Fibroblast of mammary gland (primary cell): ENCODE results near the gene ISG20L2.
A peak's percentile ranks its signal among the peaks of the same experiment; 100 is the strongest.

Experiments
- DNase-seq: peaks from one replicate; pipeline ENCODE4 v3.0.0-alpha.2; 2010; ENCODE audit warnings: low read depth
- H3K4me3 ChIP-seq: 2 replicates; pipeline ENCODE4 v1.5.1; 2011; ENCODE audit warnings: low read depth, mild to moderate bottlenecking, low read length, moderate library complexity; ENCODE audit not compliant: control insufficient read depth
- TF ChIP-seq, protein P1 (sequence below): conservative IDR thresholded peaks from 2 replicates; pipeline ENCODE4 v1.5.1; 2011; ENCODE audit warnings: low read depth, low read length, inconsistent platforms; ENCODE audit not compliant: control insufficient read depth, insufficient read depth

The ISG20L2 gene

DNA sequence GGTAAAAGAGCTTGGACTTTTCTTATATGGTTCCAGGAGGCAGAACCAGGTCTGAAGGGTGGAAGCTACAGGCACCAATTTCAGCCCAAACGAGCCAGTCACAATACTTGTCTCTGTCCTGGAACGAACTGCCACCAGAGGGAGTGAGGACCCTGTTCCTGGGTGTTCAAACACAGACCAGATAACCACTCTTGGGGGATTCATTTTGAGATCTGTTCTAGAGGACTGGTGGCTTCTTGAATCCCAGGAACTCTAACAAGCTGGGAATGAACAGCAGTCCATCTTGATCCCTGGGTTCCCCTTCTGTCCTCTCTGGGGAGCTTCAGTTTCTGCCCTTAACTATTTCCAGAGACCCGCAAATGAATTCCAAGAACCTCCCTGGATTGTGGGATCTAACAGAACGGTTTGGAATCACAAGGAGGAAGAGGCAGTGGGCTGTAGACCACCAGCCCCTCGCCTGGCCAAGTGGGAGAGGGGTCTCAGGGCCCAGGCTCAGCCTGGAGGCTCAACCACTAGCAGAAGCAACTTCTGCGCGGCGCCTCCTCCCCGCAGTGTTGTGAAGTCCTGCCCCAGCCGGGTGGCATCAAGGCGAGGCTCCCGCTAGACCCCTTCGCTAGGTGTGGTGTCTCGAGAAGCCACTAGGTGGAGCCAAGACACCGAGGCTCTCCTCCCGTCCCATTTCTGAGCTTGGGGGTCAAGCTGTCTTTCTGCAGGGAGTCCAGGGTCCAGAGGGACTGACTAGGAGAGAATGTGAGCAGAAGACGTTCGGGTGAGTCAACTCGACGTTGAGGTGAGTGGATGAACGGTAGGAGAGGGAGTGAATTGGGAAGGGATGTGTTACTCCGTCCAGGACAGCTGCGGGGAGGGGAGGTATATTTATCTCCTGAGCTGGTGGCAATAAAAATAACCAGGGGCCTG is 39.3 kb downstream of the ISG20L2 start:
- TF ChIP-seq, protein P1, sequence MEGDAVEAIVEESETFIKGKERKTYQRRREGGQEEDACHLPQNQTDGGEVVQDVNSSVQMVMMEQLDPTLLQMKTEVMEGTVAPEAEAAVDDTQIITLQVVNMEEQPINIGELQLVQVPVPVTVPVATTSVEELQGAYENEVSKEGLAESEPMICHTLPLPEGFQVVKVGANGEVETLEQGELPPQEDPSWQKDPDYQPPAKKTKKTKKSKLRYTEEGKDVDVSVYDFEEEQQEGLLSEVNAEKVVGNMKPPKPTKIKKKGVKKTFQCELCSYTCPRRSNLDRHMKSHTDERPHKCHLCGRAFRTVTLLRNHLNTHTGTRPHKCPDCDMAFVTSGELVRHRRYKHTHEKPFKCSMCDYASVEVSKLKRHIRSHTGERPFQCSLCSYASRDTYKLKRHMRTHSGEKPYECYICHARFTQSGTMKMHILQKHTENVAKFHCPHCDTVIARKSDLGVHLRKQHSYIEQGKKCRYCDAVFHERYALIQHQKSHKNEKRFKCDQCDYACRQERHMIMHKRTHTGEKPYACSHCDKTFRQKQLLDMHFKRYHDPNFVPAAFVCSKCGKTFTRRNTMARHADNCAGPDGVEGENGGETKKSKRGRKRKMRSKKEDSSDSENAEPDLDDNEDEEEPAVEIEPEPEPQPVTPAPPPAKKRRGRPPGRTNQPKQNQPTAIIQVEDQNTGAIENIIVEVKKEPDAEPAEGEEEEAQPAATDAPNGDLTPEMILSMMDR = peak; percentile 96
- H3K4me3 ChIP-seq = peak overlapping the region; percentile 8
- DNase-seq = peak; percentile 88

DNA sequence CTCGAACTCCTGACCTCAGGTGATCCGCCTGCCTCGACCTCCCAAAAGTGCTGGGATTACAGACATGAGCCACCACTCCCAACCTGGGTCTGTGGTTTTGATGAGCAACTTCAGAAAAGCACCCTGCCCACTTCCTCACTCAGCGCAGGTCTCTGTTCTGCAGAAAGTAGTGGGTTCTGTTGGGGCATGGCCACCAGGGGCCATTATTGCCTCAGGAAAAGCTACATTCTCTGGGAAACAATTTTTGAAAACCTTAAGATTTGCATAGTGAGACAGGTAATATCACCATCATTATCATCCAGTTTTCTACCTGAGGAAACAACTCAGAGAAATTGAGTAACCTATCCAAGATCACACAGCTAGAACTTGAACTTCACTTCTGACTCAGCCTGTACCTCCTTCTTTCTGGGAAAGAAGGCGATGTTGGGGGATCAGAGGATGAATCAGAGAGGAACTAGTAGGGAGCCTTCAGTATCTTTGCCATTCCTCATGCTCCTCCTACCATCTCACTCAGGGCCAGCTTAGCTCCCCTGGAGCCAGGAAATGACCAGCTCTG is 44.3 kb downstream of the ISG20L2 start:
- H3K4me3 ChIP-seq = no peak overlapping the region
- peak; percentile 82 for DNase-seq
- TF ChIP-seq, protein P1 = peak; percentile 21

DNA sequence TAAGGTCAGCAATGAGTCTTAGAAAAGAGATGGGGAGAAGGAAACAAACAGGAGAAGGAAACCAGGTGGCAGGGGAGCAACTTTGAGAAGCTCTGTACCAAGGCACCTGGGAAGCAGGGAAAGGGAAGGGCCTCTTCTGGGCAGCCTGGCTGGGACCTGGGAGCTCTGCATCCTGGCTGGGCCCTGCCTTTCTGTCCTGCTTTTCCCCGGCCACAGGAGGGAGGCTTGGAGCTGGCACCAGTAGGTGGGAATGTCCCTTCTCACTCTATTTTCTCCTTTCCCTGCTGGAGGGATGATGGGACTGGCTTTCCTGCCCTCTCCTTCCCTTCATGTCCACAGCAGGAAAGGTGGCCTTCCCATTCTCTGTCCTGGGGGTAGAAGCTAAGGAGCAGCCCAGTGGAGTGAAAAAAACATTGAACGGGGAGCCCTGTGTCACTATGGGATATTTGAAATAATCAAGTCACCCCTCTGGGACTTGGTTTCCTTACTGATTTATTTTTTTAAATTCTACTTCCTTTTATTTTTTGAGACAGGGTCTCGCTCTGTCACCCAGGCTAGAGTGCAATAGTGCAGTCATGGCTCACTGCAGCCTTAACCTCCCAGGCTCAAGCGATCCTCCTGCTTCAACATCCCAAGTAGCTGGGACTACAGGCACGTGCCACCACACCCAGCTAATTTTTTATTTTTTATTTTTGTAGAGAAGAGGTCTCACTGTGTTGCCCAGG is 46.2 kb downstream of the ISG20L2 start:
- H3K4me3 ChIP-seq = no peak overlapping the region
- DNase-seq = no peak
- TF ChIP-seq, protein P1 = no peak

DNA sequence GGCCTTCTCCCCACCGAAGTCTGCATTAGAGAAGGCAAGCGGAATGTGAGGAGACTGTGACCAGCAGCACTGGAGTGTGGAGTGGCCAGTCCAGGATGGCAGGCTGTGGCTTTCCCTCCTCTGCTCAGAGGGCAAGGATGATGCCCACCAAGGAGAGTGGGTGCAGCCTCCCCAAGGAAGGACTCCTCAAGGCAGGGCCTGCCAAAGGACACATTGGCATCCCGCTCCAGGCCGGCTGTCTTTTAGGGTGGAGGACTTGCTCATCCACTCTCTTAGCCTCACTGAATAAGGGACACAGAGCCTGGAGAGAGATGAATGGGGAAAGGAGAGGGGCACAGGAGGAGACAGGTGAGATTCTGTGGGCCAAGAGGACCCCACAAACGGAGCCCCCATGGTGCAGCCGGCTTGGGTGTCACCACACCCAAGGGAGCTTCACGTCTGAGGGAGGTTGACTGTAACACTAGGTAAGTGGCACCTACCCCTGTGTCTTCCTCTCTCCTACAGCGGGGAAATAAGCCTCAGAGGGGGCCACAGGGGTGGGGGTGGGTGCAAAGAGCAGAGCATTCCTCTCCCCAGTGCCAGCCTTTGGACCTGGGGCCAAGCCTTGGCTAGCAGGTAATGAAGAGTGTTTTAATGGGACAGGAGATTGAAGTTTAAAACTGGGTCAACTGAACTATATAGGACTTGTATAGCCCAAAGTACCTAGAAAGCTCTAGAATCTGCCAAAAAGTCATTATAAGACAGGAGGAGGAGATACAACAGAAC is 47.2 kb downstream of the ISG20L2 start:
- TF ChIP-seq, protein P1 = no peak
- H3K4me3 ChIP-seq = no peak overlapping the region
- no peak for DNase-seq

DNA sequence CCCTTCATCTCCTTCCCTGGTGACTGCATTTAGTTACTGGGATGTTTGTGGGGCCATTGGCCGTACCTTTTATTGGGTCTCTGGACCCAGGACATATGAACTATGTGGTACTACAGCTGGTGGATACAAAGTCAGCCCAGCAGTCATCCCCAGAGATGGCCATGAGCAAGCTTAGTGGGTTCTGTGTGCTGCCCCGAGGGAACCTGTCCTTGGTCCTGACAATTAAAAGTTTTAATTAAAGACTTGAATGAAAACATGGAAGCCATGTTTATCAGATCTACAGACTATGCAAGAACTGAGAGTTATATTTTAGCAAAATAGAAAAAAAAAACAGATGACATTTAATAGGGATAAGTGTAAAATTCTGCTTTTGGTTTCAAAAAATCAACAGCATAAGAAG is 48.5 kb downstream of the ISG20L2 start:
- TF ChIP-seq, protein P1 = no peak
- H3K4me3 ChIP-seq = no peak overlapping the region
- DNase-seq = no peak
